Fibroblast of skin of back (primary cell): ENCODE data around the gene GATAD2B.
A peak's percentile ranks its signal among the peaks of the same experiment; 100 is the strongest.

Experiments used
- DNase-seq: peaks from one replicate; pipeline ENCODE4 v3.0.0-alpha.2; 2013

The GATAD2B gene

DNA sequence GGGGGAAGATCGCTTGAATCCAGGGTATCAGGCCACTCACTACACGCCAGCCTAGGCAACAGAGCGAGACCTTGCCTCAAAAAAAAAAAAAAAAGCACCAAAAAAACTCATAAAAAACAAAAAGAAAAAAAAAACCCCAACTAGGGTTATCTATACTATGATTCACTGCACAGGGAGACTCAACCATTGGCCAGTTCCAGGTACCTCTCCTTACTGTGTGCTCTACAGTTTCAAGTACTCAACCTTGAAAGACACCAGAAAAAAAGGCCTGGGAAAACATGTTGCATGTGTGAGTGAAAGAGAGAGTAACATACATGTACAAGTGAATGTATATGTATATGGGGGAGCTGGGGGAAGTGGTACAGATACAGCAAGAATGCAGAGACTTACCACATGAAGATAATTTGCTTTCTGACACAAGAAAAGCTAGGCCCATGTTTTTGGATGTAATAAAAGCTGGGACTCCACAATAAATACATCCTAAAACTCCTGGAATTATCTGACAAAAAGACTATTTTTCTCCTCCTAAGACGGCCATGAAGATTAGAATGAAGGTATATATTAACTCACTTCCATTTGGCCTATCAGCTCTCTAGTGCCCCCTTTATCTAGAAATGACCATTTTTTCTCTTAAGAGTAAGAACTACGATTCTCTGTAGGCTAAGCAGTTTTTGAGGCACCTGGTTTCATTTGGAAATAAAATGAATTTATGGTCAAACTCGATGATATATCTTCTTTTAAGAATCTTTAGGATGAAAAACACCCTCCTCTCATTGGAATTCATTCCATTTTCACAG is 95.4 kb downstream of the GATAD2B start:
- no peak for DNase-seq

GRCh38 chr1:153818876-153819275 is 103.9 kb downstream of the GATAD2B start:
- DNase-seq, result no peak

GRCh38 chr1:153816283-153816889 is 106.4 kb downstream of the GATAD2B start:
- no peak for DNase-seq

GRCh38 chr1:153805886-153806719 is 116.7 kb downstream of the GATAD2B start:
- peak; percentile 11 for DNase-seq

- DNase-seq, result peak; percentile 94
Observed at GRCh38 chr1:153805042-153805745, 117.6 kb downstream of the GATAD2B start.

DNA sequence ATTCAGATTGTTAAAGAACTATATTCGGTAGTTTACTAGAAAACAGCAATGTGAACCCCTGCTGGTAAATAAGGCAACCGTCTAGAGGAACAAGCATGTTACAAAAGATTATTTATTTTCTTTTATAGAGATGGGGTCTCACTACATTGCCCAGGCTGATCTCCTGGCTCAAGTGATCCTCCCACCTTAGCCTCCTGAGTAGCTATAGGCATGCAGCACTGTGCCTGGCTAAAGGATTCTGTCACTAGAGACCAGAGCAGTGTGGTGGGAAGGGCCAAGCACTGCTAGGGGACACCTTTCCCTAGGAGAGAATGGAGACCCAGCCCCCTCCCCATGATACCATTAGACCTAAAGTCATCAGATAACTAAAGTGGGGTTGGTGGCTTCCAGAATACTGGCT is 118.7 kb downstream of the GATAD2B start:
- no peak for DNase-seq

- no peak for DNase-seq
Observed at GRCh38 chr1:153803470-153804056, 119.2 kb downstream of the GATAD2B start.

- no peak for DNase-seq
Observed at GRCh38 chr1:153801786-153802697, 120.7 kb downstream of the GATAD2B start.

DNA sequence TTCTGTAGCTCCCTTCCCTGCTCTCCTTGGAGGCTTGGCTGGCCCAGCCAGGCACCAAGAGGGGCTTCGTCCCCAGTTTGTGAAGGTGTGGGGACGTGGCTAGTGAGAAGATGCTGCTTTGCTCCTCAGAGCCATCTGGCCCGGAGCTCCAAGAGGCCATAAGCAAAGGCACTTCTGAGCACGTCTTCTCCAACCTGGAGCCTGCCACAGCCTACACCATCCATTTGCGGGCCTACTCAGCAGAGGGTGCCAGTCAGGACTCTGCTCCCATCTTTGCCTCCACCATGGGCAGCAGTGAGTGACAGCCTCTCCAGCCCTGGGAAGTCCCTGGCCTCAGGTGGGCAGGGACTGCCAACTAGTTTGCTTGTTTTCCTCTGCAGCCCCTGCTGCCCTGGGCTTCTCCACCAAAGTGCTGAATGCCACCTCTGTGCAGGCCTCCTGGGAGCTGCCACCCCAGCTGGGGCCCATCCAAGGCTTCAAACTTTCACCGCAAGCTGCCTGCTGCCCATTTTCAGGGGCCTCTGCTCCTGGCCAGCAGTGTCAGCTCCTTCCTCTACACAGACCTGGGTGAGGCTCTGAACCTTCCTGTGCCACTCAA is 121.6 kb downstream of the GATAD2B start:
- DNase-seq, result no peak

GRCh38 chr1:153800516-153800915 is 122.3 kb downstream of the GATAD2B start:
- DNase-seq, result no peak

- DNase-seq, result no peak
Observed at GRCh38 chr1:153799566-153800465, 123.0 kb downstream of the GATAD2B start.

GRCh38 chr1:153799016-153799415 is 123.8 kb downstream of the GATAD2B start:
- DNase-seq, result no peak

DNA sequence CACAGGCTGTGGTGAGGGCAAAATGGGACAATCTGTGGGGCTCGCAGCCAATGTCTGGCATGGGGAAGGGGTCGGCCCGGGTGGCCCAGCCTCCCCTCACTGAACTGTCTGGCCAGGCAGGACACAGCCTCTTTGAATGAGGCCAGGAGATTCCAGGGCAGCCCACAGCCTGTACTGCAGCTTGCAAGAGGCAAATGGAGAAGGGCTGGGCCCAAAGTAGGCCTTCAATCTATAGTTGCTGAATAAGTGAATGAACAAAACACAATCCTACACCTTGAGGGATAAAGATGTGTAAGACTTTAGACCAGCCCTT is 124.3 kb downstream of the GATAD2B start:
- DNase-seq, result no peak

- peak; percentile 53 for DNase-seq
Observed at GRCh38 chr1:153796786-153797659, 125.7 kb downstream of the GATAD2B start.

- DNase-seq, result no peak
Observed at GRCh38 chr1:153795934-153796785, 126.6 kb downstream of the GATAD2B start.

DNA sequence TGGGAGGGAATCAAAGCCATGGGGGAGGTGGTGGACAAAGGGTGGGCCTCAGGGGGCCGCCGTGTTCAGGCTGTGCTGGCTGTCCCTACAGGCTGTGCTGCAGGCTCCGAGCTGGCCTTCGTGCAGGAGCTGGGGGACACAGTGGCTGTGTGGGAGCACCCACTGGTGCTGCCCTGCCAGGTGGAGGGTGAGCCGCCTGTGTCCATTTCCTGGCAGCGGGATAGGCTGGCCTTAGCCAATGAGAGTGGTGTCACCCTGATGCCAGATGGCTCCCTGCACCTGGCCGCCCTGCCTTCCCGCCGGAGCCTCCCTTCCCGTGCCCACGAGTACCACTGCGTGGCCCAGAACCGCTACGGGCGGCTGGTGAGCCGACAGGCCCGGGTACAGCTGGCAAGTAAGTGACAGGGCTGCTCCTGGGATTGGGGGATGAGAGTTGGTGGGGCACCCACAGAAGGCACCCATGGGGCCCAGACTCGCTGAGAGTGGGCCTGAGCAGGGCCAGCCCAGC is 127.4 kb downstream of the GATAD2B start:
- no peak for DNase-seq

GRCh38 chr1:153794624-153795329 is 128.0 kb downstream of the GATAD2B start:
- no peak for DNase-seq
